ENCODE results near the gene SLC26A11.

SLC26A11 gene

DNA sequence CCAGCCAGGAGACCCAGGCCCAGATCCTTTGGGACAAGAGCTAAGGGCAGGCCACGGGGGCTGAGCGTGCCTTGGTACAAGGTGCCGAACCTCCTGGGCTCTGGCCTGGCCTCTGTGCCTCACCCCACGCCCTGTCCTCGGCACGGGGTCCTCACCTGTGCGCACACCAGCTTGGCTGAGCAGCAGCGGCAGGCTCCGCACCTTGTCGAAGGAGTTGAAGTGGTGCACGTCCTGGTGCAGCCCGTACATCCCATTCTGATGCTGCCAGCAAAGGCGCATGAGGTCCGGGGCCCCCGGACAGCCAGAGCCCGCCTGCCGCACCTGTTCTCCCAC, 5.4 kb upstream of the SLC26A11 start:
- no peak for DNase-seq (ENCODE audit: low read depth)
- H3K4me3 ChIP-seq (ENCODE audit: control insufficient read depth, low read depth, low read length), result no peak overlapping the region
- TF ChIP-seq, protein P1, sequence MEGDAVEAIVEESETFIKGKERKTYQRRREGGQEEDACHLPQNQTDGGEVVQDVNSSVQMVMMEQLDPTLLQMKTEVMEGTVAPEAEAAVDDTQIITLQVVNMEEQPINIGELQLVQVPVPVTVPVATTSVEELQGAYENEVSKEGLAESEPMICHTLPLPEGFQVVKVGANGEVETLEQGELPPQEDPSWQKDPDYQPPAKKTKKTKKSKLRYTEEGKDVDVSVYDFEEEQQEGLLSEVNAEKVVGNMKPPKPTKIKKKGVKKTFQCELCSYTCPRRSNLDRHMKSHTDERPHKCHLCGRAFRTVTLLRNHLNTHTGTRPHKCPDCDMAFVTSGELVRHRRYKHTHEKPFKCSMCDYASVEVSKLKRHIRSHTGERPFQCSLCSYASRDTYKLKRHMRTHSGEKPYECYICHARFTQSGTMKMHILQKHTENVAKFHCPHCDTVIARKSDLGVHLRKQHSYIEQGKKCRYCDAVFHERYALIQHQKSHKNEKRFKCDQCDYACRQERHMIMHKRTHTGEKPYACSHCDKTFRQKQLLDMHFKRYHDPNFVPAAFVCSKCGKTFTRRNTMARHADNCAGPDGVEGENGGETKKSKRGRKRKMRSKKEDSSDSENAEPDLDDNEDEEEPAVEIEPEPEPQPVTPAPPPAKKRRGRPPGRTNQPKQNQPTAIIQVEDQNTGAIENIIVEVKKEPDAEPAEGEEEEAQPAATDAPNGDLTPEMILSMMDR (conservative IDR thresholded peaks at IDR 0.05; ENCODE audit: control insufficient read depth, insufficient read depth, low read depth, low read length), result no peak

DNA sequence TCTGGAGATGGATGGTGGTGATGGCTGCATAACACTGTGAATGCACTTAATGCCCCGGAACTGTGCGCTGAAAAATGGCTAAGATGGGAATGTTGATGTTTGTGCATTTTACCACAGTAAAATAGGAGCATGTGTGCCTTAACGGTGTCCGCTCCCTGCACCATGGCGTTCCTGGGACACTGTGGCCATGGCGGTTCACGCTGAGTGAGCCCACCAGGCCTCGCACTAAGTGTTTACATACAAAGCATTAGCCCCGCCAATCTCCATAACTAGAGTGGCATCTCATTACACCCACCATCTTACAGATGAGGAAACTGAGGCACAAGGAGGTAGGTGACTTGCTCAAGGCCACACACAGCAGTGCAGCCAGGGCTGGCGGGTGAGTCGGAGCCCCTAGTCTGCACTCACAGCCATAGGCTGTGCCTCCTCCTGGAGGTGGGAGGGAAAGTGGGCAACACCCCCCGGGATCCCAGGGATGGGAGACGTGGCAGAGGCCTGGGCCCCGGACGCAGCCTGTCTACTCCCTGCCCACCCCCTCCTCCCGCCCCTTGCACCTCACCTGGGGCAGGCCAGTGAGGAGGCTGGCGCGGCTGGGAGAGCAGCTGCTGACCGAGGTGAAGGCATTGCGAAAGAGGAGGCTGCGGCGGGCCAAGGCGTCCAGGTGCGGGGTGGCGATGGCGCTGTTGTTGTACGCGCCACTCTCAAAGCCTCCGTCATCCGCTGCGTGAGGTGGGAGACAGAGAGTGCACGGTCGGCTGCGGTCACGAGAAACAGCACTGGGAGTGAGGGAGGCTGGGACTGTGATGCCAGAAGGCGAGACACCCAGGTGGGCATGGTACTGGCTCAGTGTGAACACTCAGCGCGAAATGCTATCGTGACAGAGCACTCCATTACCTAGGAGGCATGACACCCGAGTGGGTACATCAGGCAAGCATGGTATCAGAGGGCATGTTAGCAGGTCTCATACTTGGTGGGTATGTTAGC, 3.5 kb upstream of the SLC26A11 start:
- no peak overlapping the region for H3K4me3 ChIP-seq (ENCODE audit: control insufficient read depth, low read depth, low read length)
- DNase-seq (ENCODE audit: low read depth), result no peak
- TF ChIP-seq, protein P1 (conservative IDR thresholded peaks at IDR 0.05; ENCODE audit: control insufficient read depth, insufficient read depth, low read depth, low read length), result no peak

DNA sequence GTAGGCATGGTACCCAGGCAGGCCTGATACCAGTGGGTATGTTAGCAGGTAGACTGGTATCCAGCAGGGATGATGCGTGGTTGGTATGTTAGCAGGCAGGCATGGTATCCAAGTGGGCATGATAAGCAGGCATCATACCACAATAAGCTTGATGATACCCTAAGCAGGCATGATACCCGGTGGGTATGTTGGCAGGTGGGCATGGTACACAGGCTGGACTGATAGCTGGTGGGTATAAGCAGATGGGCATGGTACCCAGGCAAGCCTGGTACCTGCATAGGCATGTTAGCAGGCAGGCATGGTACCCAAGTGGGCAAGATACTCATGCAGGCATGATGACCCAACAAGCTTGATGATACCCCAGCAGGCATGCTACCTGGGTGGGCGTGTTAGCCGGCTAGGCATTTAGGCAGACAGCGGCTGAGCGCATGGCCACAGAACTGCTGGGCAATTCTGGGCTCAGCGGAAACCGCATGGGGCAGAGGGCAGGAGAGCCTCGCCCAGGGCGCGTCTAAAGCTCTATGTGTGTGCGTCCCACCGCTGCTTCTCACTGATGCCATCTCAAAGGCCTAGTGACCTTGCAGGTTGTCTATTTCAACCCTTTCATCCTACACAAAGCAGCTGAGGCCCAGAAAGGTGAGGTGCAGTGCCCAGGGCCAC, 2.4 kb upstream of the SLC26A11 start:
- DNase-seq (ENCODE audit: low read depth), result no peak
- TF ChIP-seq, protein P1 (conservative IDR thresholded peaks at IDR 0.05; ENCODE audit: control insufficient read depth, insufficient read depth, low read depth, low read length), result no peak
- no peak overlapping the region for H3K4me3 ChIP-seq (ENCODE audit: control insufficient read depth, low read depth, low read length)

DNA sequence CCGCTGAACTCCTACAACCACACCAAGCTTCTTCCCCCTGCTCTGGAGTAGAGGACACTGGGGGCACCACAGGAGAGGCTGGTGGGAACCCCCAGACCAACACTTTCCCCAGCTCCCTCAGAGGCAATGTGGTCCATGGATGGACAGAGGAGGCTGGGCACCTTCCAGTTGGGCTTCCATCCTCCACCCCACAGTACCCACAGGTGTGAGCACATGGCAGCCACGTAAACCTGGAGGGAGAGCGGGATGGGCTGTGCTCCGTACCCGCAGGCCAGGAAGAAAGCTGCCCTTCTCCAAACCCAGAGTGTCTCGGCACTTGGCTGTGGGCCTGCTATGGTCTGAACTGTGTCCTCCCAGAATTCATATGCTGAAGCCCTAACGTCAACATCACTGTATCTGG, 1.8 kb upstream of the SLC26A11 start:
- H3K4me3 ChIP-seq (ENCODE audit: control insufficient read depth, low read depth, low read length), result no peak overlapping the region
- no peak for DNase-seq (ENCODE audit: low read depth)
- TF ChIP-seq, protein P1 (conservative IDR thresholded peaks at IDR 0.05; ENCODE audit: control insufficient read depth, insufficient read depth, low read depth, low read length), result no peak

DNA sequence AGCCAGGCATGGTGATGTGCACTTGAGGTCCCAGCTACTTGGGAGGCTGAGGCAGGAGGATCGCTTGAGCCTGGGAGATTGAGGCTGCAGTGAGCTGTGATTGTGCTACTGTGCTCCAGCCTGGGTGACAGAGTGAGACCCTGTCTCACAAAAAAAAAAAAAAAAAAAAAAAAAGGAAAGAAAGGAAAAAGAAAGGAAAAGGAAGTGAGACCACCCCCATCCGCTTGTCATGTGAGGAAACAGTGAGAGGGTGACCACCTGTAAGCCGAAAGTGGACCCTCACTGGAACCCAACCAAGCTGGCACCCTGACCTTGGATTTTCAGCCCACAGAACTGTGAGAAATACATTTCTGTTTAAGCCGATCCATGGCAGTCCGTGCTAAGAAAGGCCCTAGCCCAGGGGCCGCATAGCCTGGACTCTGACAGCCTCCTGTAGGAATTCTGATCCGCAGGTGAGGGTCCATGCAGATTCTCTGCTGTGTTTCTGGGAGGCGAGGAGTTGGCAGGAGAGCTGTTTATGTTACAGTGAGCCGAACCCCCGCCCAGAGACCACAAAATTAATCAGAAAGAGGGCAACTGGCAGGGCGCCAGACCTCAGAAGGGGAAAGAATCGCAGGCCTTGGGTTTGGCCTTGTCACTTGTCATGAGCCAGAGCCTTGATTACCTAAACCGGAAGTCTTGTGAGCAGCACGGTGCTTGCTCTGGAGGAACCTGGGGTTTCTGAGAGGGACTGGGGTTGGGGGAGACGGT, 1.0 kb upstream of the SLC26A11 start:
- TF ChIP-seq, protein P1 (conservative IDR thresholded peaks at IDR 0.05; ENCODE audit: control insufficient read depth, insufficient read depth, low read depth, low read length), result no peak
- peak; percentile 86 for DNase-seq (ENCODE audit: low read depth)
- H3K4me3 ChIP-seq (ENCODE audit: control insufficient read depth, low read depth, low read length), result peak overlapping the region; percentile 75

DNA sequence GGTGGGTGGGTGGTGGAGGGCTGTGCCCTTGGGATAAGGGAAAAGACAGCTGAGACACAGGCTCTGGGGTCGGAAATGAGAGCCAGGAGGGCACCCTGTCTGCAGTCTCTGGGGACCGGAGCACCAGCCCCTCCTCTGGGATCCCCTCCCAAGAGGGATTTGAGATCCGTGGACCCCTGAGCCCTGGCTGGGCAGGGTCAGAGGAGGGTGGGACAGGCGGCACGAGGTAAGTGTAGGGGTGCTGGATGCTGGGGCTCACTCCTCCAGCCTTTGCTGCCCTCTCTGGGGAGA, 519 bp upstream of the SLC26A11 start:
- H3K4me3 ChIP-seq (ENCODE audit: control insufficient read depth, low read depth, low read length), result peak overlapping the region; percentile 75
- TF ChIP-seq, protein P1 (conservative IDR thresholded peaks at IDR 0.05; ENCODE audit: control insufficient read depth, insufficient read depth, low read depth, low read length), result no peak
- no peak for DNase-seq (ENCODE audit: low read depth)
